Stimulated activated CD8-positive, alpha-beta memory T cell treated with anti-CD3 and anti-CD28 coated beads, Interleukin-7, amount 100 ng/mL, for 24 hours (primary cell): ENCODE results near the gene TMEM51.

ENCODE experiments used
- DNase-seq: peaks from one replicate; pipeline ENCODE4 v3.0.0-alpha.2; 2020; ENCODE audit warnings: low read depth

Gene TMEM51

GRCh38 chr1:15177710-15178166, 24.2 kb downstream of the TMEM51 start:
- no peak for DNase-seq

DNA sequence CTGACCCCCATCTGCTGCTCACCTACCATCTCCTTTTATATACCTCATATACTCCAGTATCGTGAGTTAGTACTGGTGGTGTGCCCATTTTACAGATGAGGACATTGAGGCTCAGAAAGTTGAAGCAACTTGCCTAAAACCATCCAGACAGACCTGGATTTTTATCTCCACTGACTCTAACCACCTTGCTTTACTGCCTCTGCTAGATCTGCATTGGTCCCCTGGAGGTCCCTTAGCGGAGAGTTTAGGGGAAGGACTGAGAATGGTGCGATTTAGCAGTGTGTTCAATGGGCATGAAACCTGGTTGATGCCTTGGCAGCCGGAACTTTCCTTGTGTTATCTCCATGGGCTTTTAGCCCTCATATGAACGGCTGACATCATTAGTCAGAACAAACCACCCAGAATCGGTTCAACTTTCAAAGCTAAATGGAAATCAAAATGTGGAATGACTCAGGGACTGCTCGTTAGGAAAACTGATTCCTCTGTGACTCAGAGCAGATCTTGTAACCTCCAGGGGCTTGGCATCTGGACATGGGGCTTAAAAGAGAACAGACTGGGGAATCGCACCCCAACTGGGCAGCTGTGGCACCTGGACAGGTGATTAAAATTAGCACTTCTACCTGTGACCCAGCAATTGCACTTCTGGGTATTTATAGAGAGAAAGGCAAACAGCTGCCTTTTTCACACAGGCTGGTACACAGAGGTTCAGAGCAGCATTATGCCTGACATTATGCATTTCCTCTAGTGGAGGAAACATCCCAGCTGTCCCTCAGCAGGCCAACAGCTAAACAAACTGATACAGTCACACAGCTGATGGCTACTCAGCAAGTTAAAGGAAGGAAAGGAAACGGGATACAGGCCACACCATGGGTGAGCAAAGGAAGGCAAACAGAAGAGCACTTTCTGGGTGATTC, 25.3 kb downstream of the TMEM51 start:
- DNase-seq, result no peak

DNA sequence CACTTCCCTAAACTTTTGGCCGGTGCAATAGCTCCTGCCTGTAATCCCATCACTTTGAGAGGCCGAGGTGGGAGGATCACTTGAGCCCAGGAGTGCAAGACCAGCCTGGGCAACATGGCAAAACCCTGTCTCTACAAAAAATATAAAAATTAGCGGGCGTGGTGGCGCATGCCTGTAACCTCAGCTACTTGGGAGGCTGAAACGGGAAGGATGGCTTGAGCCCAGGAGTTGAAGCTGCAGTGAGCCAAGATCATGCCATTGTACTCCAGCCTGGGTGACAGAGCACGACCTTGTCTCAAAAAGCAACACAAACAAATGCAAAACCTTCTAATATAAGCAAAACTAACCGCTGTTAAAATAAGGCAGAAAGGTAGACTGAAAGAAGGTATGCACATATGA, 25.9 kb downstream of the TMEM51 start:
- DNase-seq, result no peak

DNA sequence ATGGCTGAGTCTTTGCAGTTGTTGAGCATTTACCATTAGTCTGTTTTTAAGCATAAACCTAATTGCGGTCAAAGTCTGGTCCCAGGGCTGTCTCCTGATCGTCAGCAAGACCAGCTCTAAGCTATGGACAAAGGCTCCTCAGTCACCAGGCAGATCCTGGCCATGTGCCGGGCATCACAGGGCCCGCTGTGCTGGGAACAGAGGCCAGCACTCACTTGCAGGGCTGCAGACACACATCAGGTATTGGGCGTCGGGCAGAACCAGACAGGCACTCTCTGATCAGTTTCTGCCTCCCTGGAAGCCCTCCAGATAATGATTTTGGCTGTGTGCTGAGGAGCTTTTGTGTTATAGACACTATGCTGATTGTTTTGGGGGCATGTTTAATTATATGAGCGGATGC, 26.6 kb downstream of the TMEM51 start:
- no peak for DNase-seq

DNA sequence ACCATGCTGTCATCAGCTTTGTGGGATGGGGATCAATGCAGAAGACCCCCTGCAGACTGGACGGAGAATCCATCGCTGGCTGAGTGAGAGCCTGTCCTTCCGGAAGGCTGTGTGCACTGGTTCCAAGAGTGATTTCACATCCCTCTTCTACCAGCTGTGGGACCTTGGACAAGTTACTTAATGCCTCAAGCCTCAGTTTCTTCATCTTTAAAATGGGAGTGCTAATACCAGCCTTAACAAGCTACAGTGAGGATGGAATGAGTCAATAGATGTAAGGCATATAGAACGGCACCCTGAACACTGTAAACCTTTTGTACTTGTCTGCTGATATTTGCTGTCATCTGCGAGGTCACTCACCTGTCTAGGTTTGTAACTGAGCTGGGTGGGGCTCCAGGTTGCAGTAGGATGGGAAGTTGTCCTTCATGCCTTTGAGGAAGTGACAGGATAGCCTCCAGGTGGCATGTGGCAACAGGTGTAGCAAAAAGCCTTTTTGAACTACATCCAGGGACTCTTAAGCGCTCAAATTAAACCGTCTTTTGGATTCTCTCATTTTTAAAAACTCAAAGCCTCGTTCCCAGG, 27.5 kb downstream of the TMEM51 start:
- DNase-seq, result no peak

GRCh38 chr1:15181564-15181963, 28.0 kb downstream of the TMEM51 start:
- no peak for DNase-seq

DNA sequence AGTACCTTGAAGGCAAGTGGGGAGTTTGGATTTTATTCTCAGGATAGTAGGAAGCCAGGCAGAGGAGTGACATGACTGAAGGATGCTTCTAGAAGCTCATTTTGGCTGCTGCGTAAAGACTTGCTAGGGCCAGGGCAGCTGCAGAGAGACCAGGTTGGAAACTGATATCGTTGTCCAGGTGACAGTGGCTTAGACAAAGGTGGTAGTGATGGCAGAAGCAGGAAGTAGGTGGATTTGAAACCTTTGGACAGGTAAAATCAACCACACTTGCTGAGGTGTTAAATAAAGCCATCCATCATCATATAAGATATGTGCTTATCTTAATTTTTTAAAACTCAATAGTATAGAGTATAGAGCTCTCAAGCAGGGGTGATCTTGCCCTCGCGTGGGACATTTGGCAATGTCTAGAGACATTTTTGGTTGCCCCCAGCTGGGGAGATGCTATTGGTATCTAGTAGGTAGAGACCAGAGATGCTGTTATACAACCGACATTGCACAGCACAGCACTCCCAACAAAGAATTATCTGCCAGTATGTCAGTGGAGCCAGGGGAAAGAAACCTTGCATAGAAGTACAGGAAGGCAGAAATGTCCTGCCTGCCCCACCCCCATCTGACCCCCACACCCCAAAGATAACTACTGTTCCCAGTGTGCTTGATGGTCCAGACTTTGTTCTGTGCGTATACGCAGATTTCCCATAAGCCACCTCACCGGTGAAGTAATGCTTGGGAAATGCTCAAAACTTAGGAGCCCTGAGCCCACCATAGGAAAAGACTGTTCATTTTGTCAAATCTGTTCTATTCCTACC, 31.1 kb downstream of the TMEM51 start:
- DNase-seq, result no peak

DNA sequence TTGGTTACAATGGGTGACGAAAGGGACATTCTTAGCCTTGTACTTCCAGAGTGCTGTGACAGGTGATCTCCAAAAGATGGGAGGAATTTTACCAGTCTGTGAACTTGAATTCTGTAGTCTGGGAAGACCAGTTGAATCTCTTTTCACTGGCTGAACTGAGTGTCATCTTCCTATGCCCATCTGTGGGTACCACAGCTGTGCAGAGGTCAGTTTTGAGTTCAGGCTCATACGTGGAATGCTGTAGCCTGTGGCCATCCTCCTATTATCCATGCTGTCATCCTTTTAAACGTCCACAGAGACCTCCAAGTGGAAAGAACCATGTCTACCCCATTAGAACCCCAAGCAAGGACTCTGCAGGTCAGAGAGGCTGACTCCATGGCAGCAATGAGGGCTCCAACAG, 32.1 kb downstream of the TMEM51 start:
- DNase-seq, result no peak

DNA sequence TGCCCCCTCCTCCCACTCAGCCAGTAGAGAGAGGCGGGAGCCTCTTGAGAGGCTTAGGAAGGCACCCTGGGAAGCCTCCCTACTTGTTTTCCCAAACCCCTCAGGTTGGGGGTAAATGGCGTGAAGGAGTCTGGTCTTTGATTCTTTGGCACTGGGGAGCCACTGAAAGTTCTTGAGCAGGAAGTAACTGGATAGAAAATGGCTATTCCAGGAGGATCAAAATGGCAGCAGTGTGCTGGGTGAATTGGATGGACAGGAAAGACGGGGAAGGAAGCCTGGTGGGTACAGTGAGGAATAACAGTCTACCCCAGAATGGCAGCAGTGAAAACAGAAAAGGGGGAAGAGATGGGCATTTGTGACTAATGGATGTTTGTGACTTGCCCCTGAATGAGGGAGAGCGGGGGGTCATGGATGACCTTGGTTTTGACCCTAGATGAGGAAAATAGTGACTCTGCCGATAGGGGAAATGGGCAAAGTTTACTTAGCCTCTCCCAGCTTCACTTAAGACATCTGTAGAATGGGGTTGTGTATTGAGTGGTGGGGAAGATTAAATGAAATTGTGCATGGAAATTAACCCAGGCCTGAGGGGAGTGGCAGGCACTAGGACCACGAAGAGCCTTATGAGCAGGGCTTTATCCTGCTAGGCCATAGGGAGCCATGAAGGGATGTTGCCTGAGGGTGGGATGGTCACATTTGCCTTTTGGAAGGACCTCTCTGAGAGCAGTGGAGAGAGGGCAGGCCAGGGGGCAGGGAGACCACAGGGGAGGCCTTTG, 32.7 kb downstream of the TMEM51 start:
- DNase-seq, result no peak

GRCh38 chr1:15186846-15187151, 33.3 kb downstream of the TMEM51 start:
- no peak for DNase-seq

- DNase-seq, result no peak
These were observed 33.9 kb downstream of the TMEM51 start for GRCh38 chr1:15187175-15188129.

- no peak for DNase-seq
These were observed 34.6 kb downstream of the TMEM51 start for GRCh38 chr1:15188130-15188524.

- DNase-seq, result no peak
These were observed 35.1 kb downstream of the TMEM51 start for GRCh38 chr1:15188678-15189077.

DNA sequence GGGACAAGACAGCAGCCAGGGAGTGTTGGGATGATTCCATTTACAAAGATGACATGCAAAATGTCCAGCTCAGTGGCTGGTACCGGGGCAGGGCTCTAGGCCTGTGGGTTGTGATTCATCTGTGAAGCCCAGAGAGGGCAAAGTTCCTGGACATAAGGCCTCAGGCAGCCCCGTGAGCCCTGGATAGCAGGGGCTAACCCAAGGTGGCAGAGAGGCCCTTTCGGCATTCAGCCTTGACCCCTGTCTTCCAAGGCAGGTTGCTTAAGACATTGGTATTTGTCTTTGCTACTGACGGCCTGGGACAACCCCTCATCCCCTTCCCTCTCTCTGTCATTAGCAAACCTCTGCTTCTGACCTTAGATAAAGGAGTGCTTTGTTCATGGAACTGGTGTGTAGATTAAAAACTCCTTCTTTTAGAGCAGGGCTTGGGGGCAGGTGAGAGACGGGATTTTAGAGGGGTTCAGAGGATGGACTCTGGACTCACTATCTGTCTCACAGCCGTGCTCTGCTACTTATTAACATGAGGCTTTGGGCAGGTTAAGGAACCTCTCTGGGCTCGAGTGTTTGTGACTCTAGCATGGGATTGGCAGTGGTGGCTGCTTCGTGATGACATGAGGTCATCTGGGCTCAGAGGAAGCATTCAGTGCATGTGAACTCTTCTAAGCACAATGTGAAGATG, 36.3 kb downstream of the TMEM51 start:
- no peak for DNase-seq

DNA sequence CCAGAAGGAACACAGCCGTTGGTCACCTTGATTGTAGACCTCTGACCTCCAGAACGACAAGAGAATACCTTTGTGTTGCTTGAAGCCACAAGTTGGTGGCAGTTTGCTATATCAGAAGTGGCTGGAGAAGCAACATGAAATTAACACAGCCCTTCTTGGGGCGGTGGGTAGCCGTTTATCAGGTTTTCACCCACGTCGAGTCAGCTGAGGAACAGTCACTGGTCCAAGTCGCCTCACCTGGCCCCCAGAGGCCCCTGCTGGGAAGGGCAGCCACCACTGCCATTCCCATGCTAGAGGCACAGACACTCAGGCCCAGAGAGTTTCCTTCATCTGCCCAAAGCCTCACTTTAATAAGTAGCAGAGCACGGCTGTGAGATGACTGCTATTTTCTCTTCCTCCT, 37.7 kb downstream of the TMEM51 start:
- DNase-seq, result no peak

GRCh38 chr1:15191770-15192169, 38.2 kb downstream of the TMEM51 start:
- no peak for DNase-seq

DNA sequence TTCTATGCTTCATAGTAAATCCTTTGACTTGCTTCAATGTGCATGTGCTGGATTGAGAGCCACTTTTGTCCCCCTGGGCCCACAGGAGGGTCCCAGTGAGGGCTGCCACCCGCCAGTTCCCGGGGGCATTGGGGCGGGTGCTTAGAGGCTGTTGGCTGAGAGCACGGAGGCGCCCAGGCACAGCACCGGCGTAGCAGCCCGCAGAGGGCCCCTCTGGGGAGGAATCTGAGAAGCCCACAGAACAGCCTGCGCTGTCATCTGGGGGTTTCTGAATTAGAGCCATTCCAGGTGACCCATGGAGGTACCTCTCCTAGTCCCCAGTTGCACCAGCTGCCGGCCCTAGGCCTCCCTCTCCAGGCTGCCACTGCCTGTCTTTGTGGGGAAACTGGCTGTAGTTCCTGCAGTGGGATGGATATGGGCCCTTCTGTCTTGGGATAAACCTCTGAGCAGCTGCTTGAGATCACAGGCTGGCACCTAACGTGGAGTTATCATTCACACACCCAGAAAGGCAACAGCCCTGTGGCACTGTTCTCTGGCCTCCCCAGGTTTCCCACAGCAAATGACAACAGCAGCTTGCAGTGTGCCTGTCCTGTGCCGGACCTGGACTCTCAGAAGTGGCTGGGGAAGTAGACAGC, 39.5 kb downstream of the TMEM51 start:
- no peak for DNase-seq

- DNase-seq, result no peak
These were observed 42.0 kb downstream of the TMEM51 start for GRCh38 chr1:15195420-15196052.

GRCh38 chr1:15196069-15196468, 42.5 kb downstream of the TMEM51 start:
- DNase-seq, result no peak
